GM12801 (cell line): Measurements from ENCODE around the gene RHBDF1.

ENCODE experiments used
- TF ChIP-seq, protein P1 (sequence below): IDR thresholded peaks from one replicate; pipeline ENCODE4 v1.5.1; 2011; ENCODE audit warnings: control low read depth; ENCODE audit not compliant: insufficient read length; ENCODE audit errors: extremely low read depth

The RHBDF1 gene

DNA sequence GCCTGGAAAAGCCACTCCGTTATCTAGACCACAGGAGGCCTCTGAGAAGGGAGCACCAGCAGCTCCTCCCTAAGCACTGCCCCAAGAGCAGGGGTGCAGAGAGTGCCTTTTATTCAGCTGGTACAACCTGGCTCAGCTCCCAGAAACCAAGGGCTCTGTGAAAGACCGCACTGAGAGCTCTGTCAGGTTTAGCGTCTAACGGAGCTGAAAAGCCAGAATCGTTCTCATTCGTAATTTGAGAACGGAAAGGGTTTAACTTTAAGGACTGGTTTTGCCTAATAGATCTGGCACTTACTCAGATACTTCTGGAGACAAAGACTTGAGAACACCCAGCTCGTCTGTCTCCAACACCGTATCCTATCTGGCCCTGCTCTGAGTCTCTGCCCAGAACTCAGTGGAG lies 19.1 kb upstream of the RHBDF1 start:
- TF ChIP-seq, protein P1, sequence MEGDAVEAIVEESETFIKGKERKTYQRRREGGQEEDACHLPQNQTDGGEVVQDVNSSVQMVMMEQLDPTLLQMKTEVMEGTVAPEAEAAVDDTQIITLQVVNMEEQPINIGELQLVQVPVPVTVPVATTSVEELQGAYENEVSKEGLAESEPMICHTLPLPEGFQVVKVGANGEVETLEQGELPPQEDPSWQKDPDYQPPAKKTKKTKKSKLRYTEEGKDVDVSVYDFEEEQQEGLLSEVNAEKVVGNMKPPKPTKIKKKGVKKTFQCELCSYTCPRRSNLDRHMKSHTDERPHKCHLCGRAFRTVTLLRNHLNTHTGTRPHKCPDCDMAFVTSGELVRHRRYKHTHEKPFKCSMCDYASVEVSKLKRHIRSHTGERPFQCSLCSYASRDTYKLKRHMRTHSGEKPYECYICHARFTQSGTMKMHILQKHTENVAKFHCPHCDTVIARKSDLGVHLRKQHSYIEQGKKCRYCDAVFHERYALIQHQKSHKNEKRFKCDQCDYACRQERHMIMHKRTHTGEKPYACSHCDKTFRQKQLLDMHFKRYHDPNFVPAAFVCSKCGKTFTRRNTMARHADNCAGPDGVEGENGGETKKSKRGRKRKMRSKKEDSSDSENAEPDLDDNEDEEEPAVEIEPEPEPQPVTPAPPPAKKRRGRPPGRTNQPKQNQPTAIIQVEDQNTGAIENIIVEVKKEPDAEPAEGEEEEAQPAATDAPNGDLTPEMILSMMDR: no peak

DNA sequence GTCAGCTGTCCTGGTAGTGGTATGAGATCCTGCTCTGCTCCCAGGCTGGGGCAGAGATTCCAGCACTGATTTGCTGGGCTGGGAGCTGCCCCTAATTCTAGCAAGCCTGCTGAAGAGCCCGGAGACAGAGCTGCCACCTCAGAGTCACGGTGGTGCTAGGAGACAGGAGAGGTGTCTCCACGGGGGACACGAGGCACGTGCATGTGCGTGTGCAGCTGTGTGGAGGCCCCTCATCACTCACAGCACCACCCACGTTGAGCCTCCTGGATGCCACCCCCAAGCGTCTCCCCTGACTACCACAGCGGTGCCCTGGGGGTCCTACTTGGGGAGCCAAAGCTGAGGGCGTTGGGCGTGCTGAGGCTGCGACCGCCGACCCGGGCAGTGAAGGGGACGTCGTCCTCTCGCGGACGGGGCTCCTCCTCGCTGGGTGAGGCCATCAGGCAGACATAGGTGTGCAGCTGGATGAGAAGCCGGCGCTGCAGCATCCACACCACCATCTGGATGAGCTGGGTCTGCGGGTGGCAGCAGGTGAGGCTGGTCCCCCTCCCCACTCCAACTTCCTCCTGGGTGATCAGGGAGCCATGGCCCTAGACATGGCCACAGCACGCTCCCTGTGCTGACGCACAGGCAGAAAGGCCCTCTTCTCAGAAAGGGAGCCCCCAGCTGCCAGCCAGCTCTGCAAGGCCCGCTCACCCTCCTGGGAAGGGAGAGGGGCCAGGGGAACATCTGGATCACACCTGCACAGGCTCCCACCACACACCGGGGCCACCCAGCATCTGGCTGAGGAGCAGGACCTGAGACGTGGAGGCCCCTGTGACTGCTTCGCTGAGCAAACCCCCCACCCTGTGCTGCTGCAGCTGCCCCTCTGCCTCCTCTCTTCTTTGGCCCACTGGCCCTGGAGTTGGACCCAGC lies 17.2 kb upstream of the RHBDF1 start:
- TF ChIP-seq, protein P1: no peak

DNA sequence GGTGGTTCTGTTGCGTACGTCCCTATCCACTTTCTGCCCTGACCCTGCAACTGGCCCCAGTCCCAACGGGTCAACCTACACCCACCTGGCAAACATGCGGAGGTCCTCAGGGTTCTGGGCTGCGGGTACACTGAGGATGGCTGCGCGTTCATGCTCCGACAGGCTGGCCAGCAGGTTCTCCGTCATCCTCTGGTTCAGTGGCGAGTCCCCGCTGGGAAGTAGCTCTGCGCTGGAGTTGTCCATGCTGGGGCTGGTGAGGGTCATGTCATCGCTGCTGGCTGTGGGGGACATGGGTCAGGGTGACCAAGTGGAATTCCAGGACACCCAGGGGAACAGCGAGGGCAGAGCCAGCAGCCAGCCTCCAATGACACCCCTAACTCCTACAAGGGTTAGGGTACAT lies 16.2 kb upstream of the RHBDF1 start:
- TF ChIP-seq, protein P1: no peak

DNA sequence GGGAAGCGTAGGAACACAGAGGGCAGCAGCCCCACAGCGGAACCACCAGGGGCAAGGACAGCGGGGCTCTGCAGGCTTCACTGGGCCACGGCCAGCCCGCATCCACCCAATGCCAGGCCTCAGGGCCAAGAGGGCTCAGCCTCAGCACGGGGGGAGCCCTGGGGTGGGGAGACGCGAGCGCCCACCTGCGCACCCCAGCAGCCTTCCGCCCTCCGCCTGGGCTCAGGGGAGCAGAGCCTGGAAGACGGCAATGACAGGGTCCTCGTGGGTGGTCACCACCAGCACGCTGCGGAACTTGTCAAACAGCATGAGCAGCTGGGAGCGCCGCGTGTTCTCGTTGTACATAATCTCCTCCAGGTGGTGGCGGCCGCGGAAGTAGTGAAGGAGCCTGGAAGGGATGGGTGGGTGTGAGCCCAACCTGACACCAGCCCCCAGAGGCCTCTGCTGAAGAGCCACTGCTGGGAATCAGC lies 14.1 kb upstream of the RHBDF1 start:
- TF ChIP-seq, protein P1: no peak

DNA sequence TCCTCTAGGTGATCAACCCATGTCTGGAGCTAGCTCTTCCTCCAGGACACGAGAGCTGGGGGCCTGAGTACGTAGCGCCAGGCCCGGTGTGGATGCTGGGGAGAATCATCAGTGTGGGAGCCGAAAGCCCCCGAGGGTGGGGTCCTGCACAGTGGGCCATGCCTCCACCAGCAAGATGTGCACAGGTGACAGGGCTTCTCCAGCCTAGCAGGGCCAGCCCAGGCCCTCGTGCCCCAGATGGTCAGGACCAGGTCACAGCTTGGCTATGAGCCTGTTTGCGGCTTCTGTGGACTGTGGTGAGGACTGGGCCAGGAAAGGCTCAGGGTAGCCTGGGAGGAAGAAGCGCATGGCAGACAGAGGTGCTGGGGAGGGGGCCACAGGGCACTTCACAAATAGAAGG lies 13.4 kb upstream of the RHBDF1 start:
- TF ChIP-seq, protein P1: no peak

DNA sequence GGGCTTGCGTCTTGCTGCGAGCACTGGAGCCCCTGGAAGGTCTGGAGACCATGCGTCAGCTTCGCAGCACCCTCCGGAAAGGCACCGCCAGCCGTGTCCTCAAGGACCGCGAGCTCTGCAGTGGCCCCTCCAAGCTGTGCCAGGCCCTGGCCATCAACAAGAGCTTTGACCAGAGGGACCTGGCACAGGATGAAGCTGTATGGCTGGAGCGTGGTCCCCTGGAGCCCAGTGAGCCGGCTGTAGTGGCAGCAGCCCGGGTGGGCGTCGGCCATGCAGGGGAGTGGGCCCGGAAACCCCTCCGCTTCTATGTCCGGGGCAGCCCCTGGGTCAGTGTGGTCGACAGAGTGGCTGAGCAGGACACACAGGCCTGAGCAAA lies 13.0 kb upstream of the RHBDF1 start:
- TF ChIP-seq, protein P1: no peak

DNA sequence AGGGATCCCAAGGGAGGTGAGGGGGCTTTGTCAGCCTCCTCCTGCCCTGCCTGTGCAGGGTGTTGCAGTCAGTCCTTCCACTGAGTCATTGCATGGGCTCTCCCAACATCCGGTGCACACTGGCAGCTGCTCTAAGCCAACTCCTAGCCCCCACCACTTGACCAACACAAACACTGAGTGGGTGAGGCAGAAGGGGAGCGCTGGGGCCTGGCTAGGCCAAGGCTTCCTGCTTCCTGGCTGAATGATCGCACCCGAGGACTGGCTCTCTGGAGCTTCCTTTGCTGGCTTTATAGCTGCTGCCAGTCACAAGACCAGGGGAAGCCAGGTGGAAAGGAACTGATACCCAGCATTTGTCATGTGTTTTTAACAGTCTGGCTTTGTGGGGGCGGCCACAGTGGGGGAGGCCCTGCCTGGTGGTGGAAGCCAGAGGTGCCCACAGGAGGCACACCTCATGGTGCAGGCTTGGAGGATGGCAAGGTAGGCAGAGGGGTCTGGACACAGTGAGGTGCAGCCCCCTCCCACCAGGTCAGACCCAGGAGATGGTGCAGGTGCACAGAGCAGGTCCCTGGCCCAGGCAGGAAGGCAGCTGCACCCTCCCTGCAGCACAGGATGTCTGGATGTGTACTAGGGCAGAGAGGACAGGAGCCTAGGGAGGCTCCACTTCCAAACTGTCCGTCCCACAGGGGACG lies 12.4 kb upstream of the RHBDF1 start:
- TF ChIP-seq, protein P1: no peak
